Natural killer cell (primary cell): ENCODE measurements around the gene PSMD12. TPM values are rescaled to one million over a fixed set of nuclear protein-coding genes. Genes with fewer than 3 reads are reported as not detected.

Experiments used
- ATAC-seq, 3 donors: fragments of 150-1000 bp in 2 of 3; fragments of 200-7000 bp in 1 of 3; cut with Tn5 transposase; 1 replicate in 1 of 3; 2 replicates in 2 of 3; pipeline ENCODE4 v1.10.0; 2021; ENCODE audit warnings: mild to moderate bottlenecking in 2 of 3, moderate library complexity in 2 of 3
- DNase-seq, 2 donors: peaks; one replicate each; pipeline versions ENCODE4 v3.0.0 to v3.0.0-alpha.2; 2013 to 2021; ENCODE audit warnings: mixed read lengths in 1 of 2
- H3K27ac ChIP-seq: one replicate; pipeline ENCODE4 v1.5.1; 2013; ENCODE audit warnings: mild to moderate bottlenecking, low read length
- H3K27me3 ChIP-seq: one replicate; pipeline ENCODE4 v1.6.1; 2013; ENCODE audit warnings: low read length; ENCODE audit not compliant: control insufficient read depth, insufficient read depth
- H3K36me3 ChIP-seq: one replicate; pipeline ENCODE4 v1.6.1; 2013; ENCODE audit warnings: low read length; ENCODE audit not compliant: control insufficient read depth, insufficient read depth
- H3K4me1 ChIP-seq: one replicate; pipeline ENCODE4 v1.6.1; 2013; ENCODE audit warnings: low read length; ENCODE audit not compliant: control insufficient read depth, insufficient read depth
- H3K4me3 ChIP-seq: one replicate; pipeline ENCODE4 v1.5.1; 2013; ENCODE audit warnings: low read length
- H3K9me3 ChIP-seq: one replicate; pipeline ENCODE4 v1.6.1; 2013; ENCODE audit warnings: low read length; ENCODE audit not compliant: control insufficient read depth, insufficient read depth
- H3K27ac Mint-ChIP-seq, 2 donors: one replicate each; pipeline ENCODE4 v1.8.0; 2022; ENCODE audit warnings: mild to moderate bottlenecking in 2 of 2, mixed read lengths in 2 of 2, moderate library complexity in 1 of 2
- H3K27me3 Mint-ChIP-seq, 2 donors: one replicate each; pipeline ENCODE4 v1.8.0; 2022; ENCODE audit warnings: low read depth in 2 of 2, mixed read lengths in 2 of 2
- H3K36me3 Mint-ChIP-seq: one replicate; pipeline ENCODE4 v1.8.0; 2022; ENCODE audit warnings: mixed read lengths
- H3K4me1 Mint-ChIP-seq, 2 donors: one replicate each; pipeline ENCODE4 v1.8.0; 2022; ENCODE audit warnings: mixed read lengths in 2 of 2
- H3K4me3 Mint-ChIP-seq: one replicate; pipeline ENCODE4 v1.8.0; 2022; ENCODE audit warnings: mild to moderate bottlenecking, moderate library complexity, mixed read lengths
- H3K9me3 Mint-ChIP-seq, 2 donors: one replicate each; pipeline ENCODE4 v1.8.0; 2022; ENCODE audit warnings: mixed read lengths in 2 of 2
- CTCF ChIP-seq: fragments of 200-600 bp; IDR thresholded peaks from one replicate; pipeline ENCODE4 v1.8.0; 2022; ENCODE audit warnings: antibody characterized with exemption
- WGBS: methylation state at CpG from one replicate; pipeline ENCODE4 v1.1.7; 2013; ENCODE audit warnings: missing lambda C conversion rate; ENCODE audit not compliant: insufficient coverage; 5-methylcytosine and 5-hydroxymethylcytosine counted together
- intact Hi-C: fragments of 100-400 bp; cut with micrococcal nuclease; formaldehyde crosslinking; loops from one replicate; pipeline ENCODE4 v1.14.2; 2022
- total RNA-seq, 4 donors: library from RNA; stranded (reverse); fragments of 120-200 nt in 1 of 4; gene quantifications; one replicate each; pipeline versions ENCODE4 v1.2.3 to v1.2.4, GENCODE V29; 2013 to 2022

PSMD12 gene
- total RNA-seq, 3 donors from 2014 or later (not counting 1 experiment from before 2014, with no cell fraction given): 57.4 to 58.2 (median 58.0) TPM

GRCh38 chr17:67399676-67400075 lies 33.3 kb upstream of the PSMD12 start:
- WGBS: 96% methylated on average over 3 of the region's 3 CpGs
- Histone ChIP-seq H3K4me3 (no peak overlapping the region), H3K36me3 (peaks cover 2% of the 10 kb centered on the region), H3K4me1 (peaks cover 45% of the 10 kb centered on the region), H3K27me3 (no peaks in the 10 kb centered on the region), H3K9me3 (no peaks in the 10 kb centered on the region), H3K27ac (peak overlapping the region; percentile 34)
- Mint-ChIP-seq H3K36me3 (peaks cover 8% of the 10 kb centered on the region), H3K27me3 (no peaks in the 10 kb centered on the region), H3K4me3 (no peak overlapping the region), H3K27ac (peak overlapping the region; percentile 93 to 97), H3K9me3 (no peaks in the 10 kb centered on the region), H3K4me1 (peaks cover 60 to 73% of the 10 kb centered on the region in 2 donors)
- intact Hi-C loops: no loop called here
- no peak for TF ChIP-seq CTCF
- DNase-seq: no peak
- ATAC-seq: no peak

- intact Hi-C loops: no loop called here
- no peak for TF ChIP-seq CTCF
- WGBS: 78% methylated on average over 7 of the region's 9 CpGs
- Mint-ChIP-seq H3K4me3 (peak overlapping the region; percentile 72), H3K27me3 (no peaks in the 10 kb centered on the region), H3K36me3 (peaks cover 8% of the 10 kb centered on the region), H3K27ac (peak overlapping the region; percentile 96 to 99), H3K4me1 (peaks cover 67 to 70% of the 10 kb centered on the region in 2 donors), H3K9me3 (no peaks in the 10 kb centered on the region)
- H3K4me1 ChIP-seq: peaks cover 60% of the 10 kb centered on the region
- ATAC-seq (no peak), DNase-seq (no peak)
- H3K4me3 ChIP-seq: no peak overlapping the region
- H3K27me3 ChIP-seq: no peaks in the 10 kb centered on the region
- peaks cover 7% of the 10 kb centered on the region for H3K36me3 ChIP-seq
- H3K27ac ChIP-seq: peak overlapping the region; percentile 91
- no peaks in the 10 kb centered on the region for H3K9me3 ChIP-seq
These were observed 27.5 kb upstream of the PSMD12 start for GRCh38 chr17:67393809-67394397.

- DNase-seq: peak in 1 of 2 donors; percentile 57
- peak overlapping the region; percentile 96 to 99 for H3K27ac Mint-ChIP-seq
- Histone ChIP-seq H3K27me3 (no peaks in the 10 kb centered on the region), H3K36me3 (peaks cover 5% of the 10 kb centered on the region), H3K9me3 (no peaks in the 10 kb centered on the region), H3K4me1 (peaks cover 72% of the 10 kb centered on the region), H3K27ac (peak overlapping the region; percentile 91), H3K4me3 (no peak overlapping the region)
- 96% methylated on average over 5 of the region's 6 CpGs for WGBS
- H3K9me3 Mint-ChIP-seq: no peaks in the 10 kb centered on the region
- H3K36me3 Mint-ChIP-seq: no peaks in the 10 kb centered on the region
- intact Hi-C loops: no loop called here
- no peaks in the 10 kb centered on the region for H3K27me3 Mint-ChIP-seq
- ATAC-seq: no peak
- peaks cover 74 to 76% of the 10 kb centered on the region in 2 donors for H3K4me1 Mint-ChIP-seq
- H3K4me3 Mint-ChIP-seq: peak overlapping the region; percentile 72
- no peak for TF ChIP-seq CTCF
These were observed 25.7 kb upstream of the PSMD12 start for GRCh38 chr17:67392111-67392510.
